Mucosa of rectum (tissue), 2 donors: ENCODE results near the gene IER5L.

Experiments
- H3K27ac ChIP-seq, 2 donors: one replicate each; pipeline ENCODE4 v1.7.0; 2013; ENCODE audit warnings: inconsistent platforms in 2 of 2, low read depth in 2 of 2, low read length in 2 of 2
- H3K27me3 ChIP-seq, 2 donors: one replicate each; pipeline ENCODE4 v1.7.0; 2013; ENCODE audit warnings: low read length in 2 of 2; ENCODE audit not compliant: control insufficient read depth in 2 of 2, insufficient read depth in 2 of 2
- H3K36me3 ChIP-seq, 2 donors: one replicate each; pipeline ENCODE4 v1.7.0; 2013; ENCODE audit warnings: low read length in 2 of 2; ENCODE audit not compliant: control insufficient read depth in 2 of 2, insufficient read depth in 2 of 2
- H3K4me1 ChIP-seq, 2 donors: one replicate each; pipeline ENCODE4 v1.7.0; 2013; ENCODE audit warnings: low read length in 2 of 2, mild to moderate bottlenecking in 1 of 2; ENCODE audit not compliant: control insufficient read depth in 2 of 2, insufficient read depth in 2 of 2
- H3K4me3 ChIP-seq, 2 donors: one replicate each; pipeline ENCODE4 v1.7.0; 2013; ENCODE audit warnings: low read length in 2 of 2
- H3K9ac ChIP-seq, 2 donors: one replicate each; pipeline ENCODE4 v1.7.0; 2013; ENCODE audit warnings: low read length in 2 of 2, low read depth in 1 of 2, mild to moderate bottlenecking in 1 of 2
- H3K9me3 ChIP-seq, 2 donors: one replicate each; pipeline ENCODE4 v1.7.0; 2013; ENCODE audit warnings: low read length in 2 of 2; ENCODE audit not compliant: control insufficient read depth in 2 of 2
- donor health status: healthy.
- donor health status: Normal muscosa, but diverticular disease.

IER5L gene

GRCh38 chr9:129206401-129206800, 28.3 kb upstream of the IER5L start:
- H3K27ac ChIP-seq, result no peak overlapping the region
- H3K27me3 ChIP-seq, result no peaks in the 10 kb centered on the region
- H3K4me1 ChIP-seq, result no peaks in the 10 kb centered on the region
- no peak overlapping the region for H3K4me3 ChIP-seq
- no peaks in the 10 kb centered on the region for H3K9me3 ChIP-seq
- H3K9ac ChIP-seq, result no peak overlapping the region
- no peaks in the 10 kb centered on the region for H3K36me3 ChIP-seq

GRCh38 chr9:129204840-129205239, 26.8 kb upstream of the IER5L start:
- no peaks in the 10 kb centered on the region for H3K27me3 ChIP-seq
- no peaks in the 10 kb centered on the region for H3K9me3 ChIP-seq
- H3K4me1 ChIP-seq, result no peaks in the 10 kb centered on the region
- no peak overlapping the region for H3K27ac ChIP-seq
- no peak overlapping the region for H3K9ac ChIP-seq
- no peaks in the 10 kb centered on the region for H3K36me3 ChIP-seq
- H3K4me3 ChIP-seq, result no peak overlapping the region

DNA sequence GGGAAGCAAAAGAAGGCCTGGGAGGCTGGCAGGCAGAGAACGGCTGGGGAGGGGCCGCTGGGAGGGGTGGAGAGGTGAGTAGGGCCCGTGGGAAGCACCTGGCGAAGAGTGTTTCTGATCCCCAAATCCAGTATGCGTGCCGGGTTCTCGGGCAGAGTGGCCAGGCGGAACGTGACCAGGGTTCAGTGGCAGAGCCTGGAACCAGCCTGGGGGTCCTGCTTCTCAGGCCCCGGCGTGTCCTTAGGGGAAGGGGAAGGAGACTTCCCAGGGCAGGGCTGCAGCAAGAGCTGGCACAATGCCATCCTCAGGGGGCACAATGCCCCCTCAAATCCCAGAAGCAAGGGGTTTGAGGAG, 25.5 kb upstream of the IER5L start:
- H3K9ac ChIP-seq, result peak overlapping the region in 1 of 2 donors; percentile 74
- no peaks in the 10 kb centered on the region for H3K27me3 ChIP-seq
- H3K36me3 ChIP-seq, result no peaks in the 10 kb centered on the region
- H3K4me3 ChIP-seq, result peak overlapping the region in 1 of 2 donors; percentile 67
- H3K4me1 ChIP-seq, result no peaks in the 10 kb centered on the region
- H3K27ac ChIP-seq, result no peak overlapping the region
- no peaks in the 10 kb centered on the region for H3K9me3 ChIP-seq

DNA sequence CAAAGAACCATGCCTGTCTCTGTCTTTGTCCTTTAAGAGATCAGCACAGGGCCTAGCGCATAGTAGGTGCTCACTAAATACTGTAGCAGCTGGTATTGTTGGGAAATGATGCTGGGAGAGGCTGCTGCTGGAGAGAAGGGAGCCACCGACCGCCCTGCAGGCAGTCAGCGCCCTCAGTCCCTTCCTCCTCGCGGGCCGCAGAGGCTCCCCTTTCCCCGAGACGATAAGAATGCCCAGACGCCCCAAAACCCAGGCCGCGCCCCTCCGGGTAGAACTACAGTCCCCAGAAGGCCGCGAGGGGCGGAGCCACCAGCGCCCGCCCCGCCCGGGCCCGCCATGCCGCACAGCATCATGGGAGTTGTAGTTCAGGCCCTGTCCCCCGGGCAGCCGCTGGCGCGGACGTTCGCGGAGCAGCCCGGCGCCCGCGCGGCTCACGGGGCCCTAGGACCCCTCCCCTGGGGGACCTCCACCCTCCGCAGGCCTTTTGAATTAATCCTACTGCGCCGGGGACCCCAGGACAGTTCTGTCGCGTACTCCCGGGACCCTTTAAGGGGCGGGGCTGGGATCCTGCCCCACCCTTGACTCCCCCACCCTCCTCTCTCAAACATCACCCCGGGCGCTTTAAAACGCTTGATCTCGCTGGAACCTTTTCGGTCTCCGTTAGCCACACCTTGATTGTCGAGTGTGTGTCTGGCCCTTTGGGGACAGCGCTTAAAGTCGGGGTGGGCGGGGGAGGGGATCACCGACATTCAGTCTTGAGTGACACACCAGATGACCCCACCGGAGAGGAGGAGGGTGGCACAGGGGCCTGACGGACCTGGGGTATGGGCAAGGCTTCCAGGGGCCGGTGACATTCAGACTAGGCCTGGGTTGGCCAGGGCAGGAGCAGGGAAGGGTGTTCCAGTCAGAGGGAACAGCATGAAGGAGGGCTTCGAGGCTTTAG, 24.8 kb upstream of the IER5L start:
- H3K27me3 ChIP-seq, result no peaks in the 10 kb centered on the region
- peak overlapping the region; percentile 67 for H3K4me3 ChIP-seq
- no peaks in the 10 kb centered on the region for H3K9me3 ChIP-seq
- H3K4me1 ChIP-seq, result peaks cover under 1 to 4% of the 10 kb centered on the region in 2 donors
- no peaks in the 10 kb centered on the region for H3K36me3 ChIP-seq
- H3K27ac ChIP-seq, result peak overlapping the region; percentile 72 to 74
- H3K9ac ChIP-seq, result peak overlapping the region; percentile 41 to 74

DNA sequence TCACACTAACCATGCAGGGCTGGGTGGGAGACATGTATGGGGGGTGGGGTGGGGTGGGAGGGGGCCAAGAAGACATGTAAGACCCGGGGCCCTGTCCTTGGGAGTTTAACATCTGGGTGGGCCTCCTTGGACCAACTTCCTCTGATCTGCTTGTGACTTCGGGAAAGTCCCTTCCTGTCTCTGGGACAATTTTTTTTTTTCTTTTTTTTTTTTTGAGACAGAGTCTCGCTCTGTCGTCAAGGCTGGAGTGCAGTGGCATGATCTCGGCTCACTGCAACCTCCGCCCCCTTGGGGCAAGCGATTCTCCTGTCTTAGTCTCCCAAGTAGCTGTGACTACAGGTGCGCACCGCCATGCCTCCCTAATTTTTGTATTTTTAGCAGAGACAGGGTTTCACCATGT, 23.8 kb upstream of the IER5L start:
- Histone ChIP-seq H3K27ac (no peak overlapping the region), H3K36me3 (no peaks in the 10 kb centered on the region), H3K27me3 (no peaks in the 10 kb centered on the region)

GRCh38 chr9:129201289-129201688, 23.2 kb upstream of the IER5L start:
- Histone ChIP-seq H3K27ac (no peak overlapping the region), H3K4me1 (peaks cover 4% of the 10 kb centered on the region in 2 donors), H3K9ac (no peak overlapping the region), H3K9me3 (no peaks in the 10 kb centered on the region), H3K4me3 (no peak overlapping the region), H3K36me3 (no peaks in the 10 kb centered on the region), H3K27me3 (no peaks in the 10 kb centered on the region)

More for the DNA sequence above, 23.8 kb upstream of the IER5L start:
- Histone ChIP-seq H3K9me3 (no peaks in the 10 kb centered on the region), H3K4me1 (peaks cover 4% of the 10 kb centered on the region in 2 donors), H3K9ac (no peak overlapping the region), H3K4me3 (no peak overlapping the region)

DNA sequence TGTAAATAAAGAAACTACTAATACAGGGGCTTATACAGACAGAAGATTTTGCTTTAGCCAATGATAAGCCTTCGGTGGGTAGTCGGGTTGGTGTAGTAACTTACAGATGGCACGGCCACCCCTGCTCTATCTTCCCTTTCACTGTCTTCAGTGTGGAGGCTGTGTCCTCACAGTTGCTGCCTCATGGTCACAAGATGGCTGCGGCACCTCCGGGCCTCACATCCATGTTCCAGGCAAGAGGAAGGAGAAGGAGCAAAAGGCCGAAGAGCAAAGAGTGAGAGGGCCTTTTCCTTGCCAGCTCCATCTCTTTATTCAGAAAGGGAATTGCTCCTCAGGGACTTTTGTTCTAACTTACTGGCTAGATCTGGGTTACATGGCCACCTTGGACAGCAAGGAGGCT, 22.2 kb upstream of the IER5L start:
- Histone ChIP-seq H3K4me3 (no peak overlapping the region), H3K27ac (no peak overlapping the region), H3K27me3 (no peaks in the 10 kb centered on the region), H3K4me1 (peaks cover 4% of the 10 kb centered on the region in 2 donors), H3K36me3 (no peaks in the 10 kb centered on the region), H3K9me3 (no peaks in the 10 kb centered on the region), H3K9ac (no peak overlapping the region)

GRCh38 chr9:129199044-129199435, 21.0 kb upstream of the IER5L start:
- Histone ChIP-seq H3K4me1 (peaks cover 4% of the 10 kb centered on the region in 2 donors), H3K4me3 (no peak overlapping the region), H3K9ac (no peak overlapping the region), H3K27me3 (no peaks in the 10 kb centered on the region), H3K9me3 (no peaks in the 10 kb centered on the region), H3K36me3 (no peaks in the 10 kb centered on the region), H3K27ac (peak overlapping the region in 1 of 2 donors; percentile 56)

GRCh38 chr9:129198319-129199043, 20.4 kb upstream of the IER5L start:
- Histone ChIP-seq H3K27me3 (peaks cover 0 to 3% of the 10 kb centered on the region in 2 donors), H3K4me3 (peak overlapping the region in 1 of 2 donors; percentile 2), H3K27ac (peak overlapping the region; percentile 52 to 56), H3K9ac (no peak overlapping the region), H3K36me3 (no peaks in the 10 kb centered on the region), H3K9me3 (no peaks in the 10 kb centered on the region), H3K4me1 (peaks cover 4% of the 10 kb centered on the region in 2 donors)

DNA sequence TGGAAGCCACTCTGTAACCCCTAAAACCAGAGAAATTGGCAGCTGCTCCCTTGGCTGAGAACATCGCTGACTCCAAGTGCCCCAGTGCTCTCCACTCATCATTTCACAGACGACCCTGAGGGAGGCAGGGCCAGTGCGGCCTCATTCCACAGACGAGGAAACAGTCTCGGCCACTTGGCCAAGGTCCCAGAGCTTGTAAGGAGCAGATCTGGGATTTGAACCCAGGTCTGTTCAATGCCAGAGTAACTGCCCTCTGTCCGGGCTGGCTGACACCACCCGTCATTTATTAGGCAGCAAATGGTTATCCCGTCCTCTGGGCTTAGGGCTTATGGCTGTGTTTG, 19.9 kb upstream of the IER5L start:
- Histone ChIP-seq H3K36me3 (no peaks in the 10 kb centered on the region), H3K4me1 (peaks cover 4% of the 10 kb centered on the region in 2 donors), H3K9ac (no peak overlapping the region), H3K4me3 (no peak overlapping the region), H3K9me3 (no peaks in the 10 kb centered on the region), H3K27ac (peak overlapping the region; percentile 52 to 56), H3K27me3 (peaks cover 0 to 3% of the 10 kb centered on the region in 2 donors)
